Posterior cingulate gyrus (tissue), 11 donors: ENCODE data around the gene TXNL4B.

Source experiments
- DNase-seq, 10 donors: peaks; one replicate each; pipeline versions ENCODE4 v3.0.0 to v3.0.0-alpha.2; 2020 to 2021; ENCODE audit warnings: mixed read lengths in 3 of 10
- intact Hi-C: fragments of 100-400 bp; cut with DNase I; formaldehyde crosslinking; loops from one replicate; pipeline ENCODE4 v1.15.1; 2023

The TXNL4B gene

GRCh38 chr16:72113616-72113945 is 20.2 kb upstream of the TXNL4B start:
- no peak for DNase-seq
- intact Hi-C loops = no loop called here

DNA sequence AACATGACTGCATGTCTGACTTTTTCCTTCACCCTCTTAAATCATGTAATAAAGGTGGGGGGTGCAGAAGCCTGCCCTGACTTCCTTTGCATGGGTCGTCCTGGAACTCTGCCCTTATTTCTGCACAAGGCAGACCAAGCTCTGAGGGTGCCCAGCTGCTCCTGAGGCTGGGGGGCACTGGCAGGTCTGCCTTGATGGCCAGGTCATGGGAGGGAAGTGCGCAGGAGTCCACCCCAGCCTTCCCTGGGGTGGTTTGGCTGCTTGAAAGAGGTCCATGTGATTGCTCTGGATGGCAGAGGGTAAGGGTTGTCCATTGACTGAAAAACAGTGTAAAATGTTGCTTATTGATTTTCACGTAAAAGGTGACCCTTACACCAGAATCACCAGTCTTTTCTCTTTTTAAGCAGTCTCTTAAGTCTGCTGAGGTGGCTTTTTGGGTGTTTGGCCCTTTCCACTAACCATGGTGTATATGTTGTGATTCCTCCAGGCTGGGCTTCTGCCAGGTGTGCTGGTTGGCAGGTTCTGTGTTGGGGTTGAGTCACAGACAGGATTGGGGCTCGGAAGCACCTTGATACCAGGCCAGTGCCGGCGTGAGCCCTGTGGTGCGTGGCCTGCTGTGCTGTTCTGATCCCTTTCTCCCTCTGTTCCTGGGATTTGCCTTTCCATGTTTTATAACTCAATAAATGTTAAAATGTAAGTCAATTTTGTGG is 19.6 kb upstream of the TXNL4B start:
- intact Hi-C loops = no loop called here

DNA sequence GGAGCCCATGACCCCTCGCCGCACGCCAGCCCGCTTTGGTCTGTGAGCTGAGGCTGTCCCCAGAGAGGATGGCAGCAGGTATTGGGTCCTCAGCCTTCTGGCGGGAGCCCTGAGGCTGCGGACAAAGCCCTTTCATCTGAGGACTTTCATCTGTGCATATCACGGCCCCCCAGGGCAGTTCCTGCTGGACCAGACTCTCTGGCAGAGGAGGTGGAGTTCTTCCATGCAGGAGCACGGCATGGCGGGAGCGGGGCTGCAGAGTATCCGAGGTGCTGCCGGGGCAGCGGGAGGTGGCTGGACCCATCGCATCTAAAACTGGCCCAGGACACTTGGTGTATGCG is 19.0 kb upstream of the TXNL4B start:
- peak in 1 of 10 donors; percentile 78 for DNase-seq
- intact Hi-C loops = no loop called here

More for the DNA sequence above, 19.6 kb upstream of the TXNL4B start:
- peak in 1 of 10 donors; percentile 82 for DNase-seq

DNA sequence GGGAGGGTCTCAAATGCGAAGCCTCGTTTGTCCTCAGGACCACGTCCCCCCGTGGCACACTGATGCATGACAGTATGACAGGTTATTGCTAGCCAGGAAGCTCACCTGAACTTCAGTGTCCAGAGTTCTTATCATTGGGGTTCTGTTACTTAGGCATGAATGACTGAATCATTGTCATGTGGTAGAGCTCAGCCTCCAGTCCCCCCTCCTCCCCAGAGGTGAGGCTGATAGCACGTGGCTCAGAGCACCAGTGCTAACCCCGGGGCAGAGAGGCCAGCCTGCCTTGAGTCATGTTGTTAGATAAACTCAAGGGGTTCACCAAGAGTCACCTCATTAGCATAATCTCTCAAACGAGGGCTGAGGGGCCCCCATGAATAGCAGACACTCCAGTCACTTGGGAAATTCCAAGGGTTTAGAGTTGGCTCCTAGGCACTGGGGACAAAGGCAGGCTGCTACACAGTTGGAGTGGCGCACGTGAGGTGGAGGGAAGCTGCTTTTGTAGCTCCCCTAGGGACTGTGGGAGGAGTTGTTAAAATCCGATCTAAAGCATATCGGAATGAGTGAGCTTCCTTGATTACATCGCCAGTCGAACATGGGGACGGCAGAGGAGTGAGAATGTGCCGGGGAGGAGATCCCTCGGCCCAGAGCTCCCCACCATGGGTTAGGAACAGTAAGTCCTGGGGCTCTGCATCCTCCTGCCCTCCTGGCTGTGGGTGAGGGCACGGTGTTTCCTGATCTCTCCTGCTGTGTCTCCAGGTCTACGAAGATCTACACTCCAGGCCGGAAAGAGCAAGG is 18.4 kb upstream of the TXNL4B start:
- DNase-seq = peak in 1 of 10 donors; percentile 59
- intact Hi-C loops = no loop called here

DNA sequence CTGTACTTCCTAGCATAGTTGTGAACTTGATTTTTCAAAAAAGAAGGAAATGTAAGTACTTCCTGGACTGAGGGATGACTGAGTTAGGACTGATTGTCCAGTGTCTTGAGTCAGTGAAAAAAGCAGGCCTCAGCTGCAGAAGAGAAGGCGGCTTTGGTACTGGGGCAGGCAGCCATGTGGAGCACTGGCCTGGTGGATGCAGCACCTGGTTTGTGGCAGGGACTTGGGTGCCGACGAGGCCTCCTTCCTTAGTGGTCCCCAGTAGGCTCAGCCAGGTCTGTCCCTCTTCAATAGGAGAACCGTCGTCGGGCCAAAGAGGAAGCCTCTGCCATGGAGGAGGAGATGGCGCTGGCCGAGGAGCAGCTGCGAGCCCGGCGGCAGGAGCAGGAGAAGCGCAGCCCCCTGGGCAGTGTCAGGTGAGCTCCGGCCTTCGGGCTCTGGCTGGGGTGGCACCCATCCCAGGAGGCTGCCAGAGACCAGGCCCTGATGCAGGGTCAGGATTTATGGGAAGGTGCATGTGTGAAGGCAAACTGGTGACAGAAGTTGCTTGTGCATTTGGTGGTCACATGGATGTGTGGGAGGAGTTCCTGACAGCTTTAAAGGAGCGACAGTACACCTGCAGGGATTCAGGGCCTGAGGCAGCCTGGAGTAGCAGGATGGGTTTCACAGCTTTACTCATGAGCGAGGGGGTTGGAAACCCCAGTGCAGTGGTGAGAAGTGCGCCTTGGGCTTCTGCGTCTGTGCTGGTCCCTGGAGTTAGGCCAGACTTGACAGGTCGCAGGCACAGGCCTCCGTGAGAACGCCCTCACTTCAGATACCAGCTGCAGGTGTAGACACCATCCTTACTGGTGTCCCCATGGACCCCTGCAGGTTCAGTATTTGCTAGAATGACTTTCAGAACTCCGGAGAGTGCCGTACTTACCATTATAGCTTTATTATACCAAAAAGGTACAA is 17.5 kb upstream of the TXNL4B start:
- peak in 1 of 10 donors; percentile 69 for DNase-seq

GRCh38 chr16:72109966-72110530 is 16.6 kb upstream of the TXNL4B start:
- peak in 1 of 10 donors; percentile 51 for DNase-seq
- intact Hi-C loops = no loop called here

More for the DNA sequence above, 17.5 kb upstream of the TXNL4B start:
- intact Hi-C loops = no loop called here

DNA sequence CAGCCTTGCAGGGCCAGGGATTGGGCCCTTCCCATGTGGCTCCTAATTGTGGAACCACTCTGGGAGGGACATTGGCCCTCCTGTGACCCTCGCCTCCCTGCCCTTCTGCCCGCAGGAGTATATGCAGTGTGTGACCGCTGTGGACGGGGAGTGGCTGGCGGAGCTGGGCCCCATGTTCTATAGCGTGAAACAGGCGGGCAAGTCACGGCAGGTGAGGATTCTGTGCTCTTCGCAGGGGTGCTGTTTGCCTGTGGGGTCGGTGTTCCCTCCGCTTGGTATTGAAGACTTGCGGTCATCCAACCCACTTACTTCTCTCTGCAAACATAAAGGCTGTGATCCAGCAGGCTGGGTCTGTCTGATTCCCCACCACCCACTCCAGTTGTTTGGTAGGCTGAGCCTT is 15.9 kb upstream of the TXNL4B start:
- intact Hi-C loops = no loop called here
- DNase-seq = no peak

- intact Hi-C loops = no loop called here
- DNase-seq = no peak
These were observed 15.1 kb upstream of the TXNL4B start for GRCh38 chr16:72108353-72109102.

- no peak for DNase-seq
- intact Hi-C loops = no loop called here
These were observed 14.0 kb upstream of the TXNL4B start for GRCh38 chr16:72107371-72107770.

DNA sequence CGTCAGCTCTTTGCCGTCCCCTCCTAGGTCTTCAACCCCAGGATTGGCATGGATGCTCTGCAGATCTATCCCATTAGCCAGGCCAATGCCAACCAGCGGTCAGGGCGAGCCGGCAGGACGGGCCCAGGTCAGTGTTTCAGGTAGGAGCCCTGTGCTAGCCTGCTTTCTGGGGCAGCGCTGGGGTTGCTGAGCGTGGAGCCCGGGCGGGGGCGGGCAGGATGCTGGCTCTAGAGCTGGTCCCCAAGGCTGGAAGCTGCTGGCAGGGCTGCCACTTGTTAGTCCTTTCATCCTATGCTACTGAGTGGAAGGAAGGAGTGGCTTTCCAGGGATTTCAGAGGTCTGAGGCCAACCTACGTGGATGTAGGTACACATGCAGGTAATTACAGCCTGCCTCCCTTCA is 12.6 kb upstream of the TXNL4B start:
- intact Hi-C loops = no loop called here
- DNase-seq = no peak

GRCh38 chr16:72104905-72105304 is 11.5 kb upstream of the TXNL4B start:
- intact Hi-C loops = no loop called here
- no peak for DNase-seq

GRCh38 chr16:72101195-72101594 is 7.8 kb upstream of the TXNL4B start:
- DNase-seq = no peak
- intact Hi-C loops = no loop called here

DNA sequence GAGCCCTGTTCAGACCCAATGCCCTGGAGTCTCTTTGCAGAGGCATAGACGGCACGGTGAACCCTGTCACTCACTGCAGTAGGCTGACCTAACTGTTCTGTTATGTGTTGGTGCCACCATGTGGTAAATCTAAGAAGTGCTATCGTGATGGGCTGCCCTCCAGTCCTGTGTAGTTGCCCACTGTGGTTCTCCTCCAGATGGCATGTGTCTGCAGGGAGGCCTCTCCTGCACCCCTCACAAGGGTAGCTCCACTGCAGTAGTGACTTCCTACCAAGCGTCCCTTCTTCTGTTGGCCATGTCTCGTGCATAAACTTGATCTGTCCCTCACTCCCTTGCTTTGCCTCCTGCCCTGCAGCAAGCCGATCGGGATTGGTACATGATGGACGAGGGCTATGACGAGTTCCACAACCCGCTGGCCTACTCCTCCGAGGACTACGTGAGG is 6.0 kb upstream of the TXNL4B start:
- intact Hi-C loops = loop anchor here (1.0 kb wide), 1 partner anchor 33 kb away; no protein-coding TSS in a partner anchor
- DNase-seq = peak in 5 of 10 donors; percentile 21 to 89 (median 31)

DNA sequence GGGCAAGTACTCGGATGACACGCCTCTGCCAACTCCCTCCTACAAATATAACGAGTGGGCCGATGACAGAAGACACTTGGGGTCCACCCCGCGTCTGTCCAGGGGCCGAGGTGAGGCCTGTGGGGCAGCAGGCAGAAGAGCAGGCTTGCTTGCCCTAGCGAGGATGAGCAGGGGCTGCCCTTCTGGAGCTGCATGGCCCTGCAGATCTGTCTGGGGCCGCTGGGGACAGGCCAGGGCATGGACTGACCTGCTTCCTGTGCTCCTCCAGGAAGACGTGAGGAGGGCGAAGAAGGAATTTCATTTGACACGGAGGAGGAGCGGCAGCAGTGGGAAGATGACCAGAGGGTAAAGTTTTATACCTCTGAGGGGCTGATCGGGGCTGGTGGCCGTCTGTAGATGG is 5.5 kb upstream of the TXNL4B start:
- DNase-seq = no peak
- intact Hi-C loops = loop anchor here (1.0 kb wide), 1 partner anchor 33 kb away; no protein-coding TSS in a partner anchor

DNA sequence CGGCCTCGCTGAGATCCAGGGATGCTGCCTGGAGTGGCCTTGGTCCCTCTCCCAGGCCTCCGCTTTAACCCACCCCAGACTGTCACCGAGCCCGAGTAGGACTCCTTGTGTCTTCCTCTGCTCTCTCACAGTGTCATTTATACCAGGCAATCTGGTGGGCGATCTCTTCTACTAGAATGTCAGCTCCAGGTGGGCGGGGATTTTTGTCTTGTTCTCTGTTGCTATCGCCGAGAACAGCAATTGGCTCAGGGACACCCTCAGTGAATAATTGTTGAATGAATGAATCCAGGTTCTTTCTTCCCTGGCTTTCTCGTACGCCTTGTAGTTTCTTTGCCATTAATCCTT is 818 bp upstream of the TXNL4B start:
- intact Hi-C loops = no loop called here
- peak in 1 of 10 donors; percentile 11 for DNase-seq

GRCh38 chr16:72092832-72093447 is 480 bp downstream of the TXNL4B start:
- DNase-seq = no peak
- intact Hi-C loops = loop anchor here (2.0 kb wide), 1 partner anchor 84 kb away; the partner anchor contains the start of gene DHODH

GRCh38 chr16:72091217-72091616 is 2.2 kb downstream of the TXNL4B start:
- intact Hi-C loops = no loop called here
- no peak for DNase-seq

DNA sequence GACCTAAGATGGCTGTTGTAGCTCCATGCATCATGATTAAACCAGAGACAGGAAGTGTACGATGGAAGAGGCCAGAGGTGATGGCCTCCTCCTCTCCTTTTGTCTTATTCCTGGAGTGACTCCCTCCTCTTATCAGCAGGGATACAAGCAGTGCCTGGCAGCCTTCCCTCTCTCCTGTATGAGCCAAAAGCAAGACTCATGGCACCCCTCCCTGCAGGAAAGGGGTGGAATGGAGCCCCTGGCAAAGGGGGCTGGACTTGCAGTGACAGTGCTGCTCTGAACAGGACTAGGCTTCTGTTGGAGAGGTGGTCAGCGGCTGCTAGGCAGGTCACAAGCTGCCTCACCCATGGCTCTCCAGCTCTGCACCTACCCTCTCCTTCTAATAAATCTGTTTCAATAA is 8.4 kb downstream of the TXNL4B start:
- intact Hi-C loops = no loop called here
- DNase-seq = peak in 1 of 10 donors; percentile 41

DNA sequence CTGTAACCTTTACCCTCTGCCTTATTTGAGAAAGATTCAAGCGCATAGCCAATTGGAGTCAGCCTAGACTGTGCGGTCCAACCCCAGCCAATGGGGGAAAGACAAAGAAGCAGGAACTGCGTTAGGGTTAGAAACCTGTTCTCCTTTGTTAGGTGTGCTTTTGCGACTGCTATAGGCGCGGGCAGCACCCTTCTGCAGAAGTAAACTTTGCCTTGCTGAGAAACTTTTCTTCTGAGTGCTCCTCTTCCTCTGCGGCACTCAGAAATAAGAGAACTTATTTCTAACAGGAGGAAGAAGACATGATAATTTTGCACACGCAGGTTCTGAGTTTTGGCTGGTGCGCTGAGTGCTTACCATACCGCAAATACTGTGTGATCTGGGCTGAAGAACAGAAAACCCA is 9.0 kb downstream of the TXNL4B start:
- intact Hi-C loops = no loop called here
- no peak for DNase-seq
